ENCODE results near the gene CYRIA.

CYRIA gene

DNA sequence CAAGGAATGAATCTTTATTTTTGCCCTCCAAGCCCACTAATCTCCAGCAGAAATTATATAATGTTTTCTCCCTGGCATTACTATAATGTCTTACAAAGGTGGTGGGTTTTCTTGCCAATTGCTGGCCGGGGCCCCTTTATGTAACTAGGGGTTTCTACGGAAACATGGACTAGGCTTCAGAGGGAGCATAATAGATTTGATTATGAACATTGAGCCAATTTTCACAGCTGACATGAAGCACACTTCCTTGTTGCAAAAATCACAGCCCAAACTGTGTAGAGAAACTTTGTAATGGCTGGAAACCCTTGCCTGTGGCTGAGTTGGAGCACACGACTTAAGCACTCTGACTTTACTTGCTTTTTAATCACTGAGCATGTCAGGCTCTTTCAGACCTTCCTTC lies 3.8 kb upstream of the CYRIA start:
- DNase-seq (ENCODE audit: low read depth in 2 of 2), result no peak

GRCh38 chr2:16666449-16666801 lies 791 bp upstream of the CYRIA start:
- peak; percentile 17 to 18 for DNase-seq (ENCODE audit: low read depth in 2 of 2)

- DNase-seq (ENCODE audit: low read depth in 2 of 2), result no peak
Observed at GRCh38 chr2:16664809-16665747, 556 bp downstream of the CYRIA start.

GRCh38 chr2:16664052-16664731 lies 1.4 kb downstream of the CYRIA start:
- peak; percentile 24 to 35 for DNase-seq (ENCODE audit: low read depth in 2 of 2)

- no peak for DNase-seq (ENCODE audit: low read depth in 2 of 2)
Observed at GRCh38 chr2:16663121-16663905, 2.3 kb downstream of the CYRIA start.

DNA sequence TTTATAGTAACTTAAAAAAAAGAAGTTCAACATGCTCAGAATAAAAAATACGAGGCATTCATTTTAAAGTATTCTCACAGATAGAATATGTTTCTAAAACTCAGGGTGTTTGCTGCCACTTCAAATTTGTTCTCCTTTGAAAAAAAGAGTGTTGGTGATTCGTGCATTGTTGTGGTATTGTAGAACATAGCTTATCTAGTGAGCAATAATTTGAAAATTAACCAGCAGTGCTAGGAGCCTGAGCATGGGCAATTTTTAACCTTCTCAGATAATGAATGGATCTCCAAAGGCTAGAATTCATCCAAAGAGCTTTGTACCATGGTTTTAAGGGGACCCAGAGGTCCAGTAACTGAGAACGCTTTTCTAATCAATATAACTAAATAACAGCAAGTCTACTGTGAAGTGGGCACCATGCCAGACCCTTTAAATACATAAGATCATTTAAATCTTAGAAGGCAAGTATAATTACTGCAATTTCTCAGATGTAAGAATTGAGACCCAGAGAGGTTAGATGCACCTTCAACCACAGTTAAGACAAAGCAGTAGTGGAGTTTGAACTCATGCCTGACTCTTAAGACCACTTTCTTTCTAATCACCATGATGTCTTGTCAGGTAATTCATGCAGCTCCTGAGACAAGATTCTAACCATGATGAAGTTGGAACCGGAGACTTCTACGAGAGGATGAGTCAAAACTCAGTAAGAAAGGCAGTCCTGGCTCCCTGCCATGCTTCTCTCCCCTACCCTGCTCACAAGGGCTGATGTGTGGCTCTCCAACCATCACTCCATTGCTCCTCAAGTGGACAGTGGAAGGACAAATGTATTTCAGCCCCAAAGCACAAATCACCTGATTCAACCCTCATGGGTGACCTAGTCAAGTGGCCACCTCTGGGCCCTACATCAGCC lies 3.4 kb downstream of the CYRIA start:
- no peak for DNase-seq (ENCODE audit: low read depth in 2 of 2)

- DNase-seq (ENCODE audit: low read depth in 2 of 2), result no peak
Observed at GRCh38 chr2:16661526-16661925, 4.1 kb downstream of the CYRIA start.

- DNase-seq (ENCODE audit: low read depth in 2 of 2), result no peak
Observed at GRCh38 chr2:16660556-16660955, 5.1 kb downstream of the CYRIA start.

DNA sequence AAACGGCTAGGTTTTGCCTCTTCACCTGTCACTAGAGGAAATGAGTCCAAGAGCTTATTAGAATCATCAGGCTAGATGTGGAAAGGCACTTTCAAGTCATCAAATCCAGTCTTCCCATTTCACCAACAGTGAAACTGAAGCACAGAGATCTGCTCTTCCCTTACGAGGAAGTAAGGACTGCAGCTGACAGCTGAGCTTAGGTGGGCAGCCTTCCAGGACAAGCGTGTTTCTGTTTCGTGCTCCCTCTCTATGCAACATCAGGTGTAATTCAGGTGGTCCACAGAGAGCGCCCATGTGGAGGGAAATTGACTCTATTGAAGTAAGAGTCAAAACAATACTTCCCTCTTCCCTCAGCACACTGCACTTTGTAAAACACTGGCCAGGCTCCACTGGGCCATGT lies 5.5 kb downstream of the CYRIA start:
- DNase-seq (ENCODE audit: low read depth in 2 of 2), result no peak

GRCh38 chr2:16658076-16658739 lies 7.4 kb downstream of the CYRIA start:
- DNase-seq (ENCODE audit: low read depth in 2 of 2), result no peak

- DNase-seq (ENCODE audit: low read depth in 2 of 2), result no peak
Observed at GRCh38 chr2:16657671-16658070, 8.0 kb downstream of the CYRIA start.

- no peak for DNase-seq (ENCODE audit: low read depth in 2 of 2)
Observed at GRCh38 chr2:16656784-16657391, 8.7 kb downstream of the CYRIA start.

DNA sequence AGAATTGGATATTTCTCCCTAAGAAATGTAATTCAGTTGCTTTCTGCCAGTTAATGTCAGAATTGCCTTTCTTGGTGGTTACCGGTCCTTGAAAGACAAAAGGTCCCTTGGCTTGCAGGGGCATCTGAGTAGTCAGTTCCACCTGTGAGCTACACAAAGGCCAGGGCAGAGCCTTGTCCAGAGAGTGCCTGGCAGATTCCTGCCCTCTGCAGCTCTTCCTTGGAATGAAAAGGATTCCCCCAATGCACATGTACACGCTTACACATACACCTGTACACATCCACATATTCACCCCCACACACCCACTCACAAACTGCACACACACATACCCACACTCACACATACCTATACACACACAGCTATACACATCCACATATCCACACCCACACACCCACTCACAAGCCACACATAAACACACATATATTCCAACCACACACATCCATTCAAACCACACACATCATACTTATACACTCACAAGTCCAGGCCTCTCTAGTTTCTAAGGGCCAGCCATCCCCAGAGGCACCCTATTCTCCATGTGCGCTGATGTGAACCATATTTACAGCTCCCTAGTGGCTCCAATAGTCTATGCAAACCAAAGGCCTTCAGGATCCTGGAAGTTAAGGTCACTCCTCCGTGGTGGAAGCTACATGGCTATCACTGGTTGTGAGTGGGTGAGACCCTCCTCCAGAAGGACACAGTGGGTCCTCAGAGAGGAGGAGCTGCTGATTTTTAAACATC lies 9.6 kb downstream of the CYRIA start:
- no peak for DNase-seq (ENCODE audit: low read depth in 2 of 2)

DNA sequence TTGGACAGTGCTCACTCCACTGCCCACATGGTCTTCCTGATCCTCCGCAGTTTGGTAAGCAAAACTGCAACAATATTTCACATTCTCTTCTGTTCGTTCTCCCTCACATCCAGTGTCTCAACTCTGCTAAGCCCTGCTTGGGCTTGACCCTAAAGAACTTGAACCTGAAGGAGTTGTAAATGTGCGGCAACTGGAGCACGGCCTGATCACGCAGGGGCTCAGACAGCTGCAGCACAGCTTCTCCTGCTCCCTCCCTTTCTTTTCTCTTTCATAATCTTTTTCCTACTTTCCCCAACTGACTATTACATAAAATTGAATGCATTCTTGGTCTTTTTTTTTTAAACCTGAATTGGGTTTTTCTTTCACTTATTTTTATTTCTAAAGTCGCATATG lies 10.2 kb downstream of the CYRIA start:
- no peak for DNase-seq (ENCODE audit: low read depth in 2 of 2)

GRCh38 chr2:16654833-16655444 lies 10.7 kb downstream of the CYRIA start:
- DNase-seq (ENCODE audit: low read depth in 2 of 2), result no peak

DNA sequence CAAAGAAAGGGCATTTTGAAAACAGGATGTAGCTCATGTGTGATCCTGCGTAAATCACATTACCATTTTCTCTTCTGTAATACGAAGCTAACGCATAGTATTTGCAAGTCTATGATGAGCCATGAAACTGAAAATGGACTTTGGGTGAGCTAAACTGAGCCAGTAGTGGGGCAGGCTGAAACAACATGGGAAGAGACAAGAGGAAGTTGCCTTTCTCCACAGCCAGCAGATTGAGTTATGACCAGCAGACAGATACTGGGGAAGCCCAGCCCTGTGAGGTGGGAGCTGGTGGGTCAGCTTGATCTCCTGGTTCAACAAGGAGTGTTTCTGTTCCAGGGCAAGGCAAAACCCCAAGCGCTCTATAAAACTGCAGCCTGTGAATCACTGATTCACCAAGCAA lies 11.8 kb downstream of the CYRIA start:
- DNase-seq (ENCODE audit: low read depth in 2 of 2), result no peak

DNA sequence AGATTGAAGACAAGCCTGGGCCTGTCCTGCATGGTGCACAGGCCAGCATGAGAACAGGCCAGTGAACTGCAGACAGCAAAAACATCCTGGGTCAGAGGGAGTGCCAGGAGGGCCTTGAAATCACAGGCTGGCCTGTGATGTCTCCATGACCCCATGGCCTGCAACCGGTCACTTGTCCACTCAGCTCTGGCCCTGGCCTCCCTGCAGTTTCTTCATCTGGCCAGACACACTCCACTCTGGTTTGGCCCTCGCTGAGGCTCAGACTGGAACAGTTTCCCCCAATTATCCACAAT lies 12.6 kb downstream of the CYRIA start:
- no peak for DNase-seq (ENCODE audit: low read depth in 2 of 2)

- no peak for DNase-seq (ENCODE audit: low read depth in 2 of 2)
Observed at GRCh38 chr2:16652296-16653082, 13.1 kb downstream of the CYRIA start.
